HepG2 (cell line): ENCODE results near the gene DAB1. TPM values are rescaled to one million over a fixed set of nuclear protein-coding genes. Genes with fewer than 3 reads are reported as not detected.
A peak's percentile ranks its signal among the peaks of the same experiment; 100 is the strongest.

ENCODE experiments used
- EZH2 ChIP-seq: conservative IDR thresholded peaks from 2 replicates; pipeline ENCODE4 v1.6.1; 2012; ENCODE audit warnings: mild to moderate bottlenecking, low read depth, low read length, moderate library complexity
- HNRNPLL ChIP-seq: fragments of 200-400 bp; formaldehyde crosslinking; IDR thresholded peaks from 2 replicates; pipeline ENCODE4 v1.6.1; 2017; ENCODE audit warnings: mild to moderate bottlenecking, low read depth, low read length; ENCODE audit not compliant: poor library complexity, severe bottlenecking
- KDM1A ChIP-seq: IDR thresholded peaks from 2 replicates; pipeline ENCODE4 v1.6.1; 2016; ENCODE audit warnings: missing compliant biosample characterization
- KLF15 ChIP-seq: sonication (generic); formaldehyde crosslinking; IDR thresholded peaks from 2 replicates; pipeline ENCODE4 v1.8.1; 2023; ENCODE audit warnings: borderline replicate concordance, mild to moderate bottlenecking, inconsistent platforms, missing genetic modification reagents, mixed read lengths
- KLF9 ChIP-seq: IDR thresholded peaks from 2 replicates; pipeline ENCODE4 v1.6.1; 2016; ENCODE audit warnings: low read depth
- MAX ChIP-seq: IDR thresholded peaks from 2 replicates; pipeline ENCODE4 v1.6.1; 2012; ENCODE audit warnings: inconsistent platforms
- MIER2 ChIP-seq: IDR thresholded peaks from 2 replicates; pipeline ENCODE4 v1.6.1; 2016; ENCODE audit warnings: missing biosample characterization, missing genetic modification reagents
- RFXAP ChIP-seq: sonication (generic); formaldehyde crosslinking; IDR thresholded peaks from 2 replicates; pipeline ENCODE4 v1.4.0; 2020; ENCODE audit warnings: missing genetic modification reagents, borderline replicate concordance
- SRSF1 ChIP-seq: fragments of 200-400 bp; formaldehyde crosslinking; optimal IDR thresholded peaks from 2 replicates; pipeline ENCODE3; 2017; ENCODE audit warnings: mild to moderate bottlenecking, low read depth, low read length, moderate library complexity
- TRIM24 ChIP-seq: sonication (generic); formaldehyde crosslinking; IDR thresholded peaks from 2 replicates; pipeline ENCODE4 v1.8.0; 2022; ENCODE audit warnings: mild to moderate bottlenecking, missing genetic modification reagents
- ZBTB34 ChIP-seq: sonication (generic); formaldehyde crosslinking; IDR thresholded peaks from 2 replicates; pipeline ENCODE4 v1.8.0; 2022; ENCODE audit warnings: mild to moderate bottlenecking, missing genetic modification reagents
- ZBTB43 ChIP-seq: sonication (generic); formaldehyde crosslinking; conservative IDR thresholded peaks from 2 replicates; pipeline ENCODE4 v1.4.0; 2020; ENCODE audit warnings: missing genetic modification reagents
- ZBTB7B ChIP-seq: sonication (generic); formaldehyde crosslinking; IDR thresholded peaks from 2 replicates; pipeline ENCODE4 v1.4.0; 2020; ENCODE audit warnings: missing genetic modification reagents
- ZFP36L2 ChIP-seq: sonication (generic); formaldehyde crosslinking; IDR thresholded peaks from 2 replicates; pipeline ENCODE4 v1.4.0; 2020; ENCODE audit warnings: missing genetic modification reagents
- ZNF207 ChIP-seq: fragments of 450-650 bp; IDR thresholded peaks from 2 replicates; pipeline ENCODE4 v1.6.1; 2016; ENCODE audit warnings: antibody characterized with exemption, borderline replicate concordance
- ZNF33A ChIP-seq: sonication (generic); formaldehyde crosslinking; IDR thresholded peaks from 2 replicates; pipeline ENCODE4 v1.5.1; 2020; ENCODE audit warnings: missing genetic modification reagents, mild to moderate bottlenecking, moderate library complexity, borderline replicate concordance
- ZNF431 ChIP-seq: sonication (generic); formaldehyde crosslinking; IDR thresholded peaks from 2 replicates; pipeline ENCODE4 v1.9.0; 2022; ENCODE audit warnings: missing genetic modification reagents, low read depth, mild to moderate bottlenecking, borderline replicate concordance
- ZNF513 ChIP-seq: sonication (generic); formaldehyde crosslinking; conservative IDR thresholded peaks from 2 replicates; pipeline ENCODE4 v1.5.0; 2020; ENCODE audit warnings: missing genetic modification reagents
- ZNF563 ChIP-seq: sonication (generic); formaldehyde crosslinking; IDR thresholded peaks from 2 replicates; pipeline ENCODE4 v1.8.0; 2022; ENCODE audit warnings: mild to moderate bottlenecking, moderate library complexity, missing genetic modification reagents
- ZNF7 ChIP-seq: IDR thresholded peaks from 2 replicates; pipeline ENCODE4 v1.6.1; 2016; ENCODE audit warnings: missing biosample characterization, missing genetic modification reagents
- ZSCAN20 ChIP-seq: sonication (generic); formaldehyde crosslinking; IDR thresholded peaks from 2 replicates; pipeline ENCODE4 v1.4.0; 2020; ENCODE audit warnings: missing genetic modification reagents, mild to moderate bottlenecking, borderline replicate concordance
- polyA plus RNA-seq, 8 experiments: library from polyadenylated mRNA; depleted of rRNA in 3 of 8; stranded (reverse) in 7 of 8; unstranded in 1 of 8; fragments of >200 nt; fragmentation: Illumina TruSeq in 4 of 8; extraction: Trizol in 4 of 8; gene quantifications; 2 replicates each; pipeline versions ENCODE4 v1.2.1 to v1.2.3, GENCODE V29; 2011 to 2016; ENCODE audit warnings: low read depth in 4 of 8, missing spikeins in 1 of 8, mixed read lengths in 1 of 8; ENCODE audit not compliant: insufficient read depth in 1 of 8
- total RNA-seq, 5 experiments: library from RNA; depleted of rRNA; stranded (reverse); fragments of >200 nt; fragmentation: Illumina TruSeq; extraction: Trizol; gene quantifications; 2 replicates each; pipeline ENCODE4 v1.2.3, GENCODE V29; 2016; ENCODE audit warnings: low read depth in 1 of 5
- TF ChIP-seq, protein P1 (sequence below): sonication (generic); formaldehyde crosslinking; IDR thresholded peaks from 2 replicates; pipeline ENCODE4 v1.9.0; 2022; ENCODE audit warnings: missing genetic modification reagents, mild to moderate bottlenecking, borderline replicate concordance
- TF ChIP-seq, protein P2 (sequence below): sonication (generic); formaldehyde crosslinking; IDR thresholded peaks from 2 replicates; pipeline ENCODE4 v1.4.0; 2020; ENCODE audit warnings: mild to moderate bottlenecking, missing genetic modification reagents

DAB1 gene
- total and polyA plus RNA-seq, 2 of the 13 experiments (the other 11 are each of a cell fraction or from before 2014, with no cell fraction given) = 0.04 to 0.13 TPM

DNA sequence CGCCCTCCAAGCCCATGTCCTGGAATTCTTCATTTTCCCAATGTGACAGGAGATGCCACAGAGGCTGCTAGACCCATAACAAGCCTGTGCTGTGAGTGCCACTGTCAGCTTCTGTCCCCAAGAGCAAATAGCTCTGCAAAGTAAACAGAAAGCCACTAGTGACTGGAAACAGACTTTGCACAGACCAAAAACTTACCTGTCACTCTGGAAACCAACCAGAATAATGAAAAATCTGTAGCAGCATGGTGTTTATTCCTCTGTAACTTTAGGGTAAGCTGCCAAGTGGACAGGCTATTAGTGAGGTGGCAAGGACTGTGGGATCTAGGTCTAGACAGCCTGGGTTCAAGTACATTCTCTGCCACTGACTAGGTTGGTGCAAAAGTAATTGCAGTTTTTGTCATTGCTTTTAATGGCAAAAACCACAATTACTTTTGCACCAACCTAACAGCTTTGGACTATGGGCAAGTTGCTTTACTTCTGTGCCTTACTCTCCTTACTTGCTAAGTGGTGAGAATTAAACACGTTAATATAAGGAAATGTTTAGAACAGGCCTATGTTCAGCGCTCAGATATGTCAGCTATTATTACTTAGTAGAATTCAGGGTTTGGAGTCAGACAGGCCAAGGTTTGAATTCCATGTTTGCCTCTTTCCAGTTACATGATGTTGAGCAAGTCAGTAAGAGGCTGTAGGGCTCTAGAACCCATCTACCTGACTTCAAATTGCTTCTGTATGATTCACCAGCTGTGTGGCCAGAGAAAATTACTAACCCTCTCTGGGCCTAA is 457.8 kb downstream of the DAB1 start, which contains the start of gene C8B (continued):
- TF ChIP-seq ZBTB43 (CRISPR knock-in tag) = 0 out of 2 replicates have a peak, but pooled peaks have one; percentile 13
- TF ChIP-seq MAX = peak; percentile 35; the same call in 1 of the 2 replicates
- no peak for TF ChIP-seq SRSF1
- no peak for TF ChIP-seq ZNF513
- no peak for TF ChIP-seq KLF15
- TF ChIP-seq, protein P1, sequence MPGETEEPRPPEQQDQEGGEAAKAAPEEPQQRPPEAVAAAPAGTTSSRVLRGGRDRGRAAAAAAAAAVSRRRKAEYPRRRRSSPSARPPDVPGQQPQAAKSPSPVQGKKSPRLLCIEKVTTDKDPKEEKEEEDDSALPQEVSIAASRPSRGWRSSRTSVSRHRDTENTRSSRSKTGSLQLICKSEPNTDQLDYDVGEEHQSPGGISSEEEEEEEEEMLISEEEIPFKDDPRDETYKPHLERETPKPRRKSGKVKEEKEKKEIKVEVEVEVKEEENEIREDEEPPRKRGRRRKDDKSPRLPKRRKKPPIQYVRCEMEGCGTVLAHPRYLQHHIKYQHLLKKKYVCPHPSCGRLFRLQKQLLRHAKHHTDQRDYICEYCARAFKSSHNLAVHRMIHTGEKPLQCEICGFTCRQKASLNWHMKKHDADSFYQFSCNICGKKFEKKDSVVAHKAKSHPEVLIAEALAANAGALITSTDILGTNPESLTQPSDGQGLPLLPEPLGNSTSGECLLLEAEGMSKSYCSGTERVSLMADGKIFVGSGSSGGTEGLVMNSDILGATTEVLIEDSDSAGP (CRISPR knock-in tag) = no peak
- no peak; the same call in 1 of the 2 replicates for TF ChIP-seq RFXAP
- TF ChIP-seq ZNF431 (CRISPR knock-in tag) = no peak
- 0 out of 2 replicates have a peak, but pooled peaks have one; percentile 50 for TF ChIP-seq MIER2 (CRISPR knock-in tag)
- TF ChIP-seq, protein P2, sequence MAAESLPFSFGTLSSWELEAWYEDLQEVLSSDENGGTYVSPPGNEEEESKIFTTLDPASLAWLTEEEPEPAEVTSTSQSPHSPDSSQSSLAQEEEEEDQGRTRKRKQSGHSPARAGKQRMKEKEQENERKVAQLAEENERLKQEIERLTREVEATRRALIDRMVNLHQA (CRISPR knock-in tag) = 0 out of 2 replicates have a peak, but pooled peaks have one; percentile 22
- no peak for TF ChIP-seq ZNF207
- no peak for TF ChIP-seq EZH2
- no peak for TF ChIP-seq ZNF33A
- no peak for TF ChIP-seq ZFP36L2 (CRISPR knock-in tag)
- TF ChIP-seq ZNF7 = no peak
- TF ChIP-seq ZSCAN20 (CRISPR knock-in tag) = no peak
- peak; percentile 49; the same call in 1 of the 2 replicates for TF ChIP-seq KDM1A
- peak; percentile 59; the same call in 1 of the 2 replicates for TF ChIP-seq ZBTB34
- no peak for TF ChIP-seq TRIM24 (CRISPR knock-in tag)
- no peak for TF ChIP-seq ZBTB7B
- TF ChIP-seq KLF9 (CRISPR knock-in tag) = no peak
- no peak for TF ChIP-seq HNRNPLL
- TF ChIP-seq ZNF563 (CRISPR knock-in tag) = no peak
